Measurements from ENCODE around the gene SEZ6. TPM values are rescaled to one million over a fixed set of nuclear protein-coding genes. Genes with fewer than 3 reads are reported as not detected.

The SEZ6 gene
- total and polyA plus RNA-seq, 2 of the 4 experiments (the other 2 are of a cell fraction) = not detected

- no peak overlapping the region for H2AFZ ChIP-seq (replicated peaks; ENCODE audit: low read length, poor library complexity)
- DNase-seq (no peak), ATAC-seq (ENCODE audit: low read depth) (no peak)
- POLR2A ChIA-PET (ENCODE audit: unreplicated experiment) = no interaction called here
- no peak overlapping the region for H4K8ac ChIP-seq (ENCODE audit: low read depth in 2 of 2, low read length in 2 of 2)
- H3K9ac ChIP-seq (ENCODE audit: low read depth, low read length) = no peak overlapping the region
- no peak overlapping the region for H3K18ac ChIP-seq (ENCODE audit: low read depth, low read length)
- no peaks in the 10 kb centered on the region for H3K9me3 ChIP-seq (ENCODE audit: control insufficient read depth, insufficient read depth, low read length)
- TF ChIP-seq BHLHE40 (IDR thresholded peaks at IDR 0.05; ENCODE audit: low read depth, low read length) (no peak), RAD21 (IDR thresholded peaks at IDR 0.05; ENCODE audit: low read length) (no peak), CHD1 (IDR thresholded peaks at IDR 0.05; ENCODE audit: low read depth, low read length) (no peak), MAFK (IDR thresholded peaks at IDR 0.05; ENCODE audit: low read depth, low read length) (no peak), RFX5 (IDR thresholded peaks at IDR 0.05; ENCODE audit: low read depth, low read length) (no peak), MXI1 (IDR thresholded peaks at IDR 0.05; ENCODE audit: borderline replicate concordance, low read depth, low read length) (no peak), POLR2A (IDR thresholded peaks at IDR 0.05; ENCODE audit: low read depth, low read length) (no peak), SMC3 (IDR thresholded peaks at IDR 0.05; ENCODE audit: low read depth, low read length) (no peak), RCOR1 (IDR thresholded peaks at IDR 0.05; ENCODE audit: insufficient replicate concordance, low read length) (no peak), MAZ (IDR thresholded peaks at IDR 0.05; ENCODE audit: borderline replicate concordance, low read depth, low read length) (no peak), NFE2L2 (IDR thresholded peaks at IDR 0.05; ENCODE audit: low read depth, low read length) (no peak), ELK1 (IDR thresholded peaks at IDR 0.05; ENCODE audit: borderline replicate concordance, low read depth, low read length) (no peak)
- CTCF ChIA-PET = interaction anchor here (1.0 kb wide), 1 partner anchor 58 kb away, joined by 5 read pairs; no protein-coding TSS in a partner anchor
- dilution Hi-C loops (cut with HindIII; ENCODE audit: low sequenced_read_pairs, unreplicated experiment) = no loop called here
- no peak overlapping the region for H3K23ac ChIP-seq (ENCODE audit: low read depth, low read length)
- no peak overlapping the region for H2BK15ac ChIP-seq (ENCODE audit: low read depth, low read length)
- H3K9me1 ChIP-seq (ENCODE audit: insufficient read depth, low read length) = no peaks in the 10 kb centered on the region
- no peak overlapping the region for H3K4me3 ChIP-seq (ENCODE audit: insufficient read depth, low read depth, low read length)
- intact Hi-C loops (cut with micrococcal nuclease) = loop anchor here (5.0 kb wide), 1 partner anchor 43 kb away; no protein-coding TSS in a partner anchor
- H3K4ac ChIP-seq (ENCODE audit: low read depth, low read length) = no peak overlapping the region
- no peak overlapping the region for H3K4me2 ChIP-seq (ENCODE audit: low read depth, low read length)
- H4K91ac ChIP-seq (ENCODE audit: insufficient read depth, low read depth, low read length) = no peak overlapping the region
- H3K27ac ChIP-seq (ENCODE audit: insufficient read depth, low read length) = no peak overlapping the region
- H2BK120ac ChIP-seq (ENCODE audit: low read depth, low read length) = no peak overlapping the region
- WGBS, 2 experiments (ENCODE audit: extremely low coverage in 2 of 2, insufficient read length in 1 of 2) = no CpG with 5 or more reads among the region's 6 CpGs
- in situ Hi-C loops (cut with MboI; ENCODE audit: low sequenced_read_pairs) = no loop called here
- H2AK9ac ChIP-seq (replicated peaks; ENCODE audit: low read depth, low read length, poor library complexity) = no peak overlapping the region
- H4K5ac ChIP-seq (ENCODE audit: low read depth, low read length) = no peak overlapping the region
- no peaks in the 10 kb centered on the region for H4K20me1 ChIP-seq (ENCODE audit: insufficient read depth, low read length)
- H2AK5ac ChIP-seq (ENCODE audit: low read depth, low read length) = no peak overlapping the region
- no peak overlapping the region for H3K14ac ChIP-seq (replicated peaks; ENCODE audit: low read depth, low read length)
- H3K27me3 ChIP-seq (ENCODE audit: control insufficient read depth, insufficient read depth, low read length) = peaks cover 76% of the 10 kb centered on the region
- no peak overlapping the region for H2BK20ac ChIP-seq (ENCODE audit: low read depth, low read length)
- no peaks in the 10 kb centered on the region for H3K36me3 ChIP-seq (ENCODE audit: control insufficient read depth, insufficient read depth, low read length)
- H3K4me1 ChIP-seq (ENCODE audit: control insufficient read depth, insufficient read depth, low read length) = no peaks in the 10 kb centered on the region
- H2BK5ac ChIP-seq (ENCODE audit: low read depth, low read length, poor library complexity, severe bottlenecking) = no peak overlapping the region
- BruUV-seq (replicated peaks) = no TSS peak
- no peaks in the 10 kb centered on the region for H3K79me1 ChIP-seq (ENCODE audit: low read depth in 1 of 2, low read length in 2 of 2)
- no peak overlapping the region for H3K56ac ChIP-seq (ENCODE audit: extremely low read depth, insufficient read depth, low read length)
Observed at GRCh38 chr17:29024316-29024952, 18.6 kb upstream of the SEZ6 start.
